PC-3 (cell line): ENCODE data around the gene CLIC4. TPM values are rescaled to one million over a fixed set of nuclear protein-coding genes. Genes with fewer than 3 reads are reported as not detected.

Experiments used
- ATAC-seq: fragments of 200-7000 bp; cut with Tn5 transposase; 2 replicates; pipeline ENCODE4 v1.9.1; 2020; ENCODE audit warnings: mild to moderate bottlenecking, moderate library complexity
- Bru-seq: library from RNA; stranded (reverse); fragments of 400-500 nt; gene quantifications from one replicate; lab custom pipeline; 2021; lab: Mats Ljungman, UMichigan
- BruChase-seq, 2 experiments: library from RNA; stranded (reverse); fragments of 400-500 nt; gene quantifications; one replicate each; lab custom pipeline; 2021; lab: Mats Ljungman, UMichigan
- BruUV-seq: library from RNA; stranded (reverse); fragments of 400-500 nt; replicated peaks from 2 replicates; lab custom pipeline; 2021; lab: Mats Ljungman, UMichigan
- CTCF ChIA-PET: fragments of 300-600 bp; sonication (Branson Sonifier 250); formaldehyde crosslinking; loops from one replicate; lab custom pipeline; 2022; ENCODE audit warnings: antibody characterized with exemption; lab: Charles Lee
- POLR2A ChIA-PET: fragments of 300-600 bp; sonication (Branson Sonifier 250); formaldehyde crosslinking; loops from one replicate; lab custom pipeline; 2022; ENCODE audit warnings: antibody characterized with exemption; ENCODE audit not compliant: unreplicated experiment; lab: Charles Lee
- DNase-seq: peaks from one replicate; pipeline ENCODE4 v3.0.0-alpha.2; 2015
- H2AFZ ChIP-seq: fragments of 300-600 bp; sonication (generic); 2 replicates; pipeline ENCODE4 v1.6.0; 2016; ENCODE audit warnings: antibody characterized with exemption, low read length
- H3F3A ChIP-seq: fragments of 300-600 bp; sonication (generic); one replicate; pipeline ENCODE4 v1.6.0; 2017; ENCODE audit warnings: antibody characterized with exemption, low read length, control low read depth, mild to moderate bottlenecking; ENCODE audit not compliant: unreplicated experiment
- H3K27ac ChIP-seq: fragments of 300-600 bp; sonication (generic); 2 replicates; pipeline ENCODE4 v1.5.1; 2016; ENCODE audit warnings: mild to moderate bottlenecking, low read length
- H3K27me3 ChIP-seq: fragments of 300-600 bp; sonication (generic); 2 replicates; pipeline ENCODE4 v1.6.1; 2016; ENCODE audit warnings: low read length, mixed read lengths
- H3K36me3 ChIP-seq: fragments of 300-600 bp; sonication (generic); 2 replicates; pipeline ENCODE4 v1.6.1; 2016; ENCODE audit warnings: low read depth, mixed run types, low read length, mixed read lengths
- H3K4me1 ChIP-seq: fragments of 300-600 bp; sonication (generic); 2 replicates; pipeline ENCODE4 v1.5.1; 2016; ENCODE audit warnings: low read length; ENCODE audit not compliant: insufficient read depth
- H3K4me2 ChIP-seq: fragments of 300-600 bp; sonication (generic); 2 replicates; pipeline ENCODE4 v1.6.0; 2016; ENCODE audit warnings: low read length
- H3K4me3 ChIP-seq: fragments of 300-600 bp; sonication (generic); 2 replicates; pipeline ENCODE4 v1.5.1; 2016; ENCODE audit warnings: mild to moderate bottlenecking, low read length, mixed read lengths
- H3K79me2 ChIP-seq: fragments of 300-600 bp; sonication (generic); 2 replicates; pipeline ENCODE4 v1.6.1; 2017; ENCODE audit warnings: low read length, mixed read lengths
- H3K9ac ChIP-seq: fragments of 300-600 bp; sonication (generic); 2 replicates; pipeline ENCODE4 v1.6.0; 2016; ENCODE audit warnings: mild to moderate bottlenecking, low read length
- H3K9me2 ChIP-seq: fragments of 300-600 bp; sonication (generic); replicated peaks from 2 replicates; pipeline ENCODE4 v1.6.1; 2016; ENCODE audit warnings: mixed run types, low read length, mixed read lengths
- H3K9me3 ChIP-seq: fragments of 300-600 bp; sonication (generic); 2 replicates; pipeline ENCODE4 v1.6.1; 2016; ENCODE audit warnings: low read length, mixed read lengths
- H4K20me1 ChIP-seq: fragments of 300-600 bp; sonication (generic); 2 replicates; pipeline ENCODE4 v1.6.1; 2016; ENCODE audit warnings: low read length, mixed read lengths
- EZH2 ChIP-seq: fragments of 300-600 bp; sonication (generic); IDR thresholded peaks from one replicate; pipeline ENCODE4 v1.6.1; 2017; ENCODE audit warnings: antibody characterized with exemption, mild to moderate bottlenecking, low read length; ENCODE audit not compliant: unreplicated experiment
- EZH2phosphoT487 ChIP-seq: fragments of 300-600 bp; sonication (generic); IDR thresholded peaks from 2 replicates; pipeline ENCODE4 v1.6.1; 2018; ENCODE audit warnings: mild to moderate bottlenecking, antibody characterized with exemption, low read length, borderline replicate concordance
- intact Hi-C: fragments of 100-400 bp; cut with micrococcal nuclease; formaldehyde crosslinking; loops from 2 replicates; pipeline ENCODE4 v1.9.0; 2023
- long read RNA-seq: library from polyadenylated mRNA; unstranded; transcript quantifications from one replicate; pipeline ENCODE4 v2.0.0, GENCODE V29; 2021; ENCODE audit not compliant: unreplicated experiment
- total RNA-seq: library from RNA; depleted of rRNA; stranded (reverse); fragments of >200 nt; gene quantifications from 2 replicates; pipeline ENCODE4 v1.2.3, GENCODE V29; 2014; rRNA removed
- TF ChIP-seq, protein P1 (sequence below): fragments of 300-600 bp; sonication (generic); conservative IDR thresholded peaks from 2 replicates; pipeline ENCODE4 v1.5.1; 2017; ENCODE audit warnings: antibody characterized with exemption, low read depth, mild to moderate bottlenecking, low read length

Gene CLIC4
- 51.4 and 57.6 TPM in 2 replicates for total RNA-seq
- Bru-seq, nascent RNA, result percentile 92 among the genes with signal in this experiment
- percentile 93 among the genes with signal in this experiment for BruChase-seq, experiment 1, labeled RNA remaining after a 6-hour chase
- percentile 91 among the genes with signal in this experiment for BruChase-seq, experiment 2, labeled RNA remaining after a 2-hour chase
- long read RNA-seq, full-length matches to known transcripts, result 655 of 746 reads
- long read RNA-seq, partial matches to known transcripts, result 28 of 746 reads
- long read RNA-seq, other reads (novel, unspliced or antisense), result 63 of 746 reads

DNA sequence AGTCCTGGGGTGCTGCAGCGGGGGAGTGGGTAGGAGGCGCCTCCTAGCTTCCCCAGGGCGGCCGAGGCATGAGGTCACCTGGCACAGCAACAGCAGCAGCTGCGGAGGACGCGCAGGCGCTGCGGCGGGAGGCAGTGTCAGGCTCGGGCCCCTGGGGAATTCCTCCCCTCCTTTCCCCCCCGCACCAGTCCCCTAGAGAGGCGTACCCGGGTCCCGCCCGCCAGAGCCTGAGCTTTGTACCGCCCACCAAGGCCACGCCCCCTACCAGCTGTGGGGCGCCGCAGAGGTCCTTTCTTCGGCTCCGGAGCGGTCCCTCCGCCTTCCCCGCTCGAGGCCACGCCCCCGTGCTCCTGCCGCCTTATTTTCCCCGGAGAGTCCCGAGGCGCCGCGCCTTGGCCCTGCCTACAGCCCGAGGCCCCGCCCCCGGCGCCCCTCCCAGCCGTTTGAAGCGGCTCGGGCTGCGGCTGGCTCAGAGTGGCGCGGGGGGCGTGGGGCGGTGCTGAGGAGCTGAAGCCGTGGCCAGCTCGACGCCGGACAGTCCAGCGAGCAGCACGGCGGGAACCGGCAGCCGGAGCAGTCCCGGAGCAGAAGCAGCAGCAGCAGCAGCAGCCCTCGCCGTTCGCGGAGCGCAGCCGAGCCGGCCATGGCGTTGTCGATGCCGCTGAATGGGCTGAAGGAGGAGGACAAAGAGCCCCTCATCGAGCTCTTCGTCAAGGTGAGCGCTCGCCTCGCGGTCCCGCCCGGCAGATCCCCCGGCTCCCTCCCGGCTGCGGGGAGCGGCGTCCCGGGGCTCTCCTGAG lies at the start of gene CLIC4:
CLIC4 (plus strand) TSS at position 537 of the 800 bp plus-strand sequence; CDS start at position 644, 107 bp downstream.
- Histone ChIP-seq H3K9ac (peak within 1 kb of the TSS; percentile 67), H2AFZ (peak within 1 kb of the TSS; percentile 71), H3K9me2 (no peaks in the 10 kb centered on the region), H4K20me1 (0 out of 2 replicates have a peak, but pooled peaks cover 4% of the 10 kb centered on the region), H3K4me3 (peak within 1 kb of the TSS; percentile 90), H3K79me2 (peaks cover 47% of the 10 kb centered on the region), H3K36me3 (no peaks in the 10 kb centered on the region), H3K9me3 (no peaks in the 10 kb centered on the region), H3K27me3 (no peaks in the 10 kb centered on the region), H3K4me2 (peak within 1 kb of the TSS; percentile 85), H3F3A (no peaks in the 10 kb centered on the region), H3K27ac (peak within 1 kb of the TSS; percentile 33), H3K4me1 (peaks cover 21% of the 10 kb centered on the region)
- TF ChIP-seq, protein P1, sequence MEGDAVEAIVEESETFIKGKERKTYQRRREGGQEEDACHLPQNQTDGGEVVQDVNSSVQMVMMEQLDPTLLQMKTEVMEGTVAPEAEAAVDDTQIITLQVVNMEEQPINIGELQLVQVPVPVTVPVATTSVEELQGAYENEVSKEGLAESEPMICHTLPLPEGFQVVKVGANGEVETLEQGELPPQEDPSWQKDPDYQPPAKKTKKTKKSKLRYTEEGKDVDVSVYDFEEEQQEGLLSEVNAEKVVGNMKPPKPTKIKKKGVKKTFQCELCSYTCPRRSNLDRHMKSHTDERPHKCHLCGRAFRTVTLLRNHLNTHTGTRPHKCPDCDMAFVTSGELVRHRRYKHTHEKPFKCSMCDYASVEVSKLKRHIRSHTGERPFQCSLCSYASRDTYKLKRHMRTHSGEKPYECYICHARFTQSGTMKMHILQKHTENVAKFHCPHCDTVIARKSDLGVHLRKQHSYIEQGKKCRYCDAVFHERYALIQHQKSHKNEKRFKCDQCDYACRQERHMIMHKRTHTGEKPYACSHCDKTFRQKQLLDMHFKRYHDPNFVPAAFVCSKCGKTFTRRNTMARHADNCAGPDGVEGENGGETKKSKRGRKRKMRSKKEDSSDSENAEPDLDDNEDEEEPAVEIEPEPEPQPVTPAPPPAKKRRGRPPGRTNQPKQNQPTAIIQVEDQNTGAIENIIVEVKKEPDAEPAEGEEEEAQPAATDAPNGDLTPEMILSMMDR, result peak; percentile 15; the same call in 1 of the 2 replicates
- TF ChIP-seq EZH2, result no peak
- no peak for TF ChIP-seq EZH2phosphoT487
- DNase-seq, result peak; percentile 99
- POLR2A ChIA-PET, result interaction anchor here (0.6 to 1.2 kb wide), 7 partner anchors 21 to 1379 kb away, joined by 3 to 12 read pairs (median 4); no protein-coding TSS in a partner anchor
- BruUV-seq, result no TSS peak
- peak; percentile 88 for ATAC-seq
- CTCF ChIA-PET, result interaction anchor here (0.5 to 1.7 kb wide), 10 partner anchors 24 to 115 kb away, joined by 3 to 9 read pairs (median 6); no protein-coding TSS in a partner anchor
- intact Hi-C loops, result loop anchor here (1.0 to 5.0 kb wide), 2 partner anchors 40 to 58 kb away; no protein-coding TSS in a partner anchor

DNA sequence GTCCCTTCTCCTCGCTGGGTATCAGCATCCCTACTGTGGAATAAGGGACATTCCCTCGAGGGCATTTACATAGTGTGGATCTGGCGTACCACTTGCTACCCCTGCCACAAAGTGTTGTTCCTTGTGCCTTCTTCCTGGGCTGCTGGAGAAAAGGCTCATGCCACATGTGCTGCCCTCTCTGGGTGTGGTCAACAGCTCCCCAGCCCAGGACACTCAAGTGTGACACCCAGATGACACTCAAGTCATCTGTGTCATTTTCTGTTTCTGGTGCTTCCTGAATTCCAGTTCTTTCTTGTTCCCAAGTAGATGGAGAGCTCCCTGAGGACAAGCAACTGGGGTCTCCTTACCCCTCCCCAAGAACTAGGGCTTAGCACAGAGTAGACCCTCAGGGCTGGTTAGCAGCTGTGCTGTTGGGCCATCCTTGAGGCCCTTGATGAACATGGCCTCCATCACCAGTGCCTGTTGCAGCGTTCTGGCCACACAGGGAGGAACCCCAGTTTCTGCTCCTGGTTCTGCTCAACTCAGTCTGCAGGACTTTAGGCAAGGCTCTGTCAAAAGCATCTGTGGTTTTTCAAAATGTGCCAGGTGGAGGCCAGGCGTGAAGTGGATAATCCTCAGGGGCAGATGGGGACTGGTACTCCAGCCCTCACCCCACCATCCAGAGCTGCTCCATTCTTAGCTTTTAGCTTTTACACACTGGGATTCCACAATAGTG lies 49.0 kb upstream of the CLIC4 start:
- Histone ChIP-seq H3F3A (no peaks in the 10 kb centered on the region), H3K4me2 (no peak overlapping the region), H3K9me2 (no peaks in the 10 kb centered on the region), H2AFZ (no peak overlapping the region), H3K4me1 (no peaks in the 10 kb centered on the region), H3K36me3 (no peaks in the 10 kb centered on the region), H3K27ac (no peak overlapping the region), H3K9ac (no peak overlapping the region), H3K27me3 (no peaks in the 10 kb centered on the region), H3K4me3 (no peak overlapping the region), H3K9me3 (no peaks in the 10 kb centered on the region), H4K20me1 (no peaks in the 10 kb centered on the region), H3K79me2 (no peaks in the 10 kb centered on the region)
- BruUV-seq, result no TSS peak
- TF ChIP-seq EZH2phosphoT487 (no peak), EZH2 (no peak)
- TF ChIP-seq, protein P1, result no peak
- DNase-seq (no peak), ATAC-seq (no peak)
- CTCF ChIA-PET, result interaction anchor here (0.6 kb wide), 1 partner anchor 134 kb away, joined by 4 read pairs; no protein-coding TSS in a partner anchor
- intact Hi-C loops, result no loop called here
- POLR2A ChIA-PET, result no interaction called here
